ENCODE data around the gene MEGF9. TPM values are rescaled to one million over a fixed set of nuclear protein-coding genes. Genes with fewer than 3 reads are reported as not detected.

The MEGF9 gene
- total RNA-seq, 2 experiments from 2014 or later: 5.1 to 10.2 TPM

GRCh38 chr9:120690372-120690771 lies 23.9 kb downstream of the MEGF9 start:
- no peak for DNase-seq (ENCODE audit: low spot score)
- H3K9me3 ChIP-seq (ENCODE audit: low read length): no peaks in the 10 kb centered on the region
- H3K79me2 ChIP-seq (ENCODE audit: insufficient read depth, low read depth, low read length): no peaks in the 10 kb centered on the region
- CTCF ChIA-PET (ENCODE audit: unreplicated experiment): no interaction called here
- H3K4me2 ChIP-seq (ENCODE audit: low read length): no peak overlapping the region
- no peak for TF ChIP-seq CTCF (conservative IDR thresholded peaks at IDR 0.05; ENCODE audit: low read length)
- no peak for TF ChIP-seq EZH2phosphoT487 (IDR thresholded peaks at IDR 0.05; ENCODE audit: borderline replicate concordance, low read depth, low read length)
- no peak overlapping the region for H3K27ac ChIP-seq (ENCODE audit: low read depth, low read length, poor library complexity, severe bottlenecking)
- H3K4me1 ChIP-seq (ENCODE audit: insufficient read depth, low read length, poor library complexity, severe bottlenecking): no peaks in the 10 kb centered on the region
- H3K36me3 ChIP-seq (ENCODE audit: insufficient read depth, low read length): no peaks in the 10 kb centered on the region
- no peaks in the 10 kb centered on the region for H3K9me2 ChIP-seq (ENCODE audit: insufficient read depth, low read length)
- POLR2A ChIA-PET: no interaction called here
- BruUV-seq (replicated peaks): no TSS peak
- H4K20me1 ChIP-seq (ENCODE audit: insufficient read depth, low read length): 0 out of 2 replicates have a peak, but pooled peaks cover 7% of the 10 kb centered on the region
- H3K4me3 ChIP-seq (ENCODE audit: low read depth, low read length, poor library complexity, severe bottlenecking): no peak overlapping the region
- intact Hi-C loops (cut with micrococcal nuclease; ENCODE audit: unreplicated experiment): no loop called here
- no peak overlapping the region for H2AFZ ChIP-seq (ENCODE audit: low read length)

GRCh38 chr9:120689860-120690259 lies 24.4 kb downstream of the MEGF9 start:
- CTCF ChIA-PET (ENCODE audit: unreplicated experiment): no interaction called here
- no peak for DNase-seq (ENCODE audit: low spot score)
- Histone ChIP-seq H3K79me2 (ENCODE audit: insufficient read depth, low read depth, low read length) (no peaks in the 10 kb centered on the region), H3K4me1 (ENCODE audit: insufficient read depth, low read length, poor library complexity, severe bottlenecking) (no peaks in the 10 kb centered on the region), H3K27ac (ENCODE audit: low read depth, low read length, poor library complexity, severe bottlenecking) (no peak overlapping the region), H3K9me3 (ENCODE audit: low read length) (no peaks in the 10 kb centered on the region), H3K4me2 (ENCODE audit: low read length) (no peak overlapping the region), H2AFZ (ENCODE audit: low read length) (no peak overlapping the region), H3K4me3 (ENCODE audit: low read depth, low read length, poor library complexity, severe bottlenecking) (no peak overlapping the region), H3K9me2 (ENCODE audit: insufficient read depth, low read length) (no peaks in the 10 kb centered on the region), H3K36me3 (ENCODE audit: insufficient read depth, low read length) (no peaks in the 10 kb centered on the region), H4K20me1 (ENCODE audit: insufficient read depth, low read length) (0 out of 2 replicates have a peak, but pooled peaks cover 7% of the 10 kb centered on the region)
- BruUV-seq (replicated peaks): no TSS peak
- no peak for TF ChIP-seq EZH2phosphoT487 (IDR thresholded peaks at IDR 0.05; ENCODE audit: borderline replicate concordance, low read depth, low read length)
- TF ChIP-seq CTCF (conservative IDR thresholded peaks at IDR 0.05; ENCODE audit: low read length): no peak
- intact Hi-C loops (cut with micrococcal nuclease; ENCODE audit: unreplicated experiment): no loop called here
- POLR2A ChIA-PET: no interaction called here

GRCh38 chr9:120688758-120689157 lies 25.5 kb downstream of the MEGF9 start:
- DNase-seq (ENCODE audit: low spot score): no peak
- H2AFZ ChIP-seq (ENCODE audit: low read length): no peak overlapping the region
- intact Hi-C loops (cut with micrococcal nuclease; ENCODE audit: unreplicated experiment): no loop called here
- H3K4me1 ChIP-seq (ENCODE audit: insufficient read depth, low read length, poor library complexity, severe bottlenecking): no peaks in the 10 kb centered on the region
- CTCF ChIA-PET (ENCODE audit: unreplicated experiment): no interaction called here
- 0 out of 2 replicates have a peak, but pooled peaks cover 3% of the 10 kb centered on the region for H4K20me1 ChIP-seq (ENCODE audit: insufficient read depth, low read length)
- no peak overlapping the region for H3K4me2 ChIP-seq (ENCODE audit: low read length)
- H3K9me3 ChIP-seq (ENCODE audit: low read length): no peaks in the 10 kb centered on the region
- H3K27ac ChIP-seq (ENCODE audit: low read depth, low read length, poor library complexity, severe bottlenecking): no peak overlapping the region
- no peaks in the 10 kb centered on the region for H3K36me3 ChIP-seq (ENCODE audit: insufficient read depth, low read length)
- no peaks in the 10 kb centered on the region for H3K9me2 ChIP-seq (ENCODE audit: insufficient read depth, low read length)
- no peak overlapping the region for H3K4me3 ChIP-seq (ENCODE audit: low read depth, low read length, poor library complexity, severe bottlenecking)
- TF ChIP-seq CTCF (conservative IDR thresholded peaks at IDR 0.05; ENCODE audit: low read length): no peak
- no peak for TF ChIP-seq EZH2phosphoT487 (IDR thresholded peaks at IDR 0.05; ENCODE audit: borderline replicate concordance, low read depth, low read length)
- no TSS peak for BruUV-seq (replicated peaks)
- H3K79me2 ChIP-seq (ENCODE audit: insufficient read depth, low read depth, low read length): no peaks in the 10 kb centered on the region
- POLR2A ChIA-PET: no interaction called here

Measured in OCI-LY7 (cell line).